Stimulated activated CD4-positive, alpha-beta T cell treated with anti-CD3 and anti-CD28 coated beads, Interleukin-4, amount 100 ng/mL, for 1 hour (primary cell): ENCODE results near the gene WDR37.
"Not testable (repeated sequence)": the region's sequence is repeated elsewhere in the genome, so short reads cannot be mapped to it uniquely, and the experiment has no call there.

Experiments used
- DNase-seq: peaks from one replicate; pipeline ENCODE4 v3.0.0-alpha.2; 2020

The WDR37 gene

GRCh38 chr10:1155791-1156615, 99.8 kb downstream of the WDR37 start:
- DNase-seq: no peak

GRCh38 chr10:1156616-1156886, 100.4 kb downstream of the WDR37 start:
- no peak for DNase-seq

GRCh38 chr10:1156921-1157614, 100.9 kb downstream of the WDR37 start:
- DNase-seq: no peak

- DNase-seq: no peak
Measured at GRCh38 chr10:1157615-1157933, 101.4 kb downstream of the WDR37 start.

- no peak for DNase-seq
Measured at GRCh38 chr10:1158066-1158465, 101.9 kb downstream of the WDR37 start.

GRCh38 chr10:1158536-1158935, 102.4 kb downstream of the WDR37 start:
- not testable (repeated sequence) for DNase-seq

- no peak for DNase-seq
Measured at GRCh38 chr10:1159131-1160061, 103.2 kb downstream of the WDR37 start.

GRCh38 chr10:1160561-1161314, 104.6 kb downstream of the WDR37 start:
- no peak for DNase-seq

- DNase-seq: not testable (repeated sequence)
Measured at GRCh38 chr10:1161315-1161673, 105.1 kb downstream of the WDR37 start.

GRCh38 chr10:1162481-1163203, 106.5 kb downstream of the WDR37 start:
- no peak for DNase-seq

GRCh38 chr10:1163204-1163660, 107.0 kb downstream of the WDR37 start:
- DNase-seq: no peak

- DNase-seq: no peak
Measured at GRCh38 chr10:1163831-1164230, 107.6 kb downstream of the WDR37 start.

- DNase-seq: no peak
Measured at GRCh38 chr10:1166101-1166827, 110.1 kb downstream of the WDR37 start.

- DNase-seq: no peak
Measured at GRCh38 chr10:1166828-1167275, 110.7 kb downstream of the WDR37 start.

- no peak for DNase-seq
Measured at GRCh38 chr10:1168763-1169162, 112.6 kb downstream of the WDR37 start.

GRCh38 chr10:1169186-1169885, 113.2 kb downstream of the WDR37 start:
- no peak for DNase-seq

- DNase-seq: no peak
Measured at GRCh38 chr10:1169981-1170866, 114.0 kb downstream of the WDR37 start.

GRCh38 chr10:1170867-1171180, 114.6 kb downstream of the WDR37 start:
- DNase-seq: no peak

- DNase-seq: no peak
Measured at GRCh38 chr10:1171182-1171581, 115.0 kb downstream of the WDR37 start.

- no peak for DNase-seq
Measured at GRCh38 chr10:1171586-1171985, 115.4 kb downstream of the WDR37 start.
